Hepatocyte (in vitro differentiated cells): ENCODE results near the gene SNCB.

Experiments used
- CTCF ChIP-seq: fragments of 200-600 bp; sonication (generic); IDR thresholded peaks from 2 replicates; pipeline ENCODE4 v1.5.1; 2016; ENCODE audit warnings: antibody characterized with exemption, mild to moderate bottlenecking; ENCODE audit not compliant: poor library complexity
- EZH2 ChIP-seq: fragments of 200-600 bp; sonication (generic); IDR thresholded peaks from 2 replicates; pipeline ENCODE4 v1.6.1; 2016; ENCODE audit warnings: antibody characterized with exemption, mild to moderate bottlenecking, borderline replicate concordance

DNA sequence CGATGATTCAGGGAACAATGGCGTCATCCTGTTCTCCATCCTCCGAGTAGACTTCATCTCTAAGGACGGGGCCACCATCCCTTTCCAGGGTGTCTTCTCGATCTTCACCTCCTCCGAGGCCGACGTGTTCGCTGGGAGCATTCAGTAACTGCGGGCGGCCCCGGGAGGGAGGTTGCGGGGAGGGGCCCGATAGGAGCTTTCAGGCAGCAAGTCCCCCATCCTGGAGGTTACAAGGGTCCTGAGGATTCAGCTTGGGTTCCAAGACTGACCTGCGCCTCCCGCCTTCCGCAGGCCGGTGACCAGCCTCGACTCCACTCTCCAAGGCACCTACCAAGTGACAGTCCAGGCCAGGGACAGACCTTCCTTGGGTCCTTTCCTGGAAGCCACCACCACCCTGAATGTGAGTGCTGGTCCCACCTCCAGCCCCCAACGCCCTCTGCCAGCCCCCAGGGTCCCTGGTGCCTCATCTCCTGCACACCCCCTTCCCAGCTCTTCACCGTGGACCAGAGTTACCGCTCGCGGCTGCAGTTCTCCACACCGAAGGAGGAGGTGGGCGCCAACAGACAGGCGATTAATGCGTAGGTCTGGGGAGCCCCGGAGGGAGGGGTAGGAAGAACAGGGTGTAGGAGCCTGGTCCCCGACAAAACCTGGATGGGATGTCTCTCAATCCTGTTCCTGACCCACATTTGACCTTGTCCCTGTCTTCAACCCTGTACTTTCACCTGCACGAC is 41.1 kb downstream of the SNCB start:
- TF ChIP-seq CTCF (no peak), EZH2 (no peak)
